MM.1S (cell line): ENCODE data around the gene PTPRE.

Experiments
- DNase-seq: peaks from one replicate; pipeline ENCODE4 v3.0.0-alpha.2; 2015
- H2AFZ ChIP-seq: fragments of 300-600 bp; sonication (generic); 2 replicates; pipeline ENCODE4 v1.6.0; 2016; ENCODE audit warnings: antibody characterized with exemption, low read length
- H3F3A ChIP-seq: fragments of 300-600 bp; sonication (generic); 2 replicates; pipeline ENCODE4 v1.6.1; 2016; ENCODE audit warnings: mild to moderate bottlenecking, antibody characterized with exemption, low read length, moderate library complexity, mixed read lengths; ENCODE audit not compliant: insufficient read depth
- H3K27ac ChIP-seq: fragments of 300-600 bp; sonication (generic); 2 replicates; pipeline ENCODE4 v1.5.1; 2016; ENCODE audit warnings: mild to moderate bottlenecking, low read length
- H3K27me3 ChIP-seq: fragments of 300-600 bp; sonication (generic); replicated peaks from 2 replicates; pipeline ENCODE4 v1.6.0; 2016; ENCODE audit warnings: low read length; ENCODE audit not compliant: insufficient read depth
- H3K36me3 ChIP-seq: fragments of 300-600 bp; sonication (generic); replicated peaks from 2 replicates; pipeline ENCODE4 v1.6.1; 2016; ENCODE audit warnings: mild to moderate bottlenecking, low read length, mixed read lengths; ENCODE audit not compliant: insufficient read depth
- H3K4me1 ChIP-seq: fragments of 300-600 bp; sonication (generic); 2 replicates; pipeline ENCODE4 v1.6.1; 2016; ENCODE audit warnings: low read length, mixed read lengths
- H3K4me2 ChIP-seq: fragments of 300-600 bp; sonication (generic); 2 replicates; pipeline ENCODE4 v1.6.0; 2016; ENCODE audit warnings: low read depth, low read length
- H3K4me3 ChIP-seq: fragments of 300-600 bp; sonication (generic); 2 replicates; pipeline ENCODE4 v1.5.1; 2016; ENCODE audit warnings: low read length, mixed read lengths
- H3K79me2 ChIP-seq: fragments of 300-600 bp; sonication (generic); 2 replicates; pipeline ENCODE4 v1.6.1; 2016; ENCODE audit warnings: mixed run types, low read length, mixed read lengths
- H3K9ac ChIP-seq: fragments of 300-600 bp; sonication (generic); 2 replicates; pipeline ENCODE4 v1.6.1; 2016; ENCODE audit warnings: low read length, mixed read lengths
- H3K9me2 ChIP-seq: fragments of 300-600 bp; sonication (generic); replicated peaks from 2 replicates; pipeline ENCODE4 v1.6.1; 2016; ENCODE audit warnings: mild to moderate bottlenecking, low read length, mixed read lengths; ENCODE audit not compliant: insufficient read depth
- H3K9me3 ChIP-seq: fragments of 300-600 bp; sonication (generic); replicated peaks from 2 replicates; pipeline ENCODE4 v1.6.1; 2016; ENCODE audit warnings: mild to moderate bottlenecking, low read length, mixed read lengths; ENCODE audit not compliant: insufficient read depth
- H4K20me1 ChIP-seq: fragments of 300-600 bp; sonication (generic); 2 replicates; pipeline ENCODE4 v1.6.1; 2016; ENCODE audit warnings: mild to moderate bottlenecking, low read length, moderate library complexity, mixed read lengths; ENCODE audit not compliant: insufficient read depth
- EZH2 ChIP-seq: fragments of 300-600 bp; sonication (generic); optimal IDR thresholded peaks from 2 replicates; pipeline ENCODE3; 2017; ENCODE audit warnings: low read depth, mild to moderate bottlenecking, antibody characterized with exemption, low read length, mixed read lengths
- EZH2phosphoT487 ChIP-seq: fragments of 300-600 bp; sonication (generic); IDR thresholded peaks from 2 replicates; pipeline ENCODE4 v1.6.1; 2018; ENCODE audit warnings: antibody characterized with exemption, low read length
- TF ChIP-seq, protein P1 (sequence below): fragments of 300-600 bp; sonication (generic); IDR thresholded peaks from 2 replicates; pipeline ENCODE4 v1.5.1; 2016; ENCODE audit warnings: antibody characterized with exemption, low read length, mixed read lengths

The PTPRE gene

DNA sequence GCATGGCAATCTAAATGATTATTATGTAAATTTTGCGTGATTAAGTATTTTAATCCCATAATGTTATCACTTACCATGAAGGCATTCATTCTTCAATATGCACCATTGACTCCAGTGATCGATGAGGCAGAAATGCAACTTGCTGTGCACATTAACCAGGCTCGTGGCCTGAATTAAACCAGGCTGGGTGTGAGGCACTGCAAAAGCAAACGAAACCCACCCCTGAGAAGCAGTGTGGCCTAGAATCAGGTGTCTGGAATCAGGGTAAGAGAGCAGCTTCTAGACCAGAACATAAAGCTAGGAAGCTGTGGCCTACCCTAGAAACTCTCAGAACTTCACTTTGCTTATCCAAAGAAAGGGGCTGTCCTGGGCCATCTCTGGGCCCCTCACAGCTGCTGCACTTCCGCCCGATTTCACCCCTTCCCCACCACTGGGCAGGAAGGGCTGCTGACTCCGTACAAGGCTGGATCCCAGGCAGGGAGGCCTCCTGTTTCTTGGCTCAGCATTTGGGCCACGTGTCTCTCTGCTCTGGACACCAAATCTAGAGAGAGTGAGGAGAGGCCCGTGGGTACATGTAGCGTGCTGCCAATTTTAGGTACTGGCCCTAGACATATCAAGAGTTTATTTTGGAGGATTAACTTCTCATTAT lies 4.4 kb downstream of the PTPRE start:
- Histone ChIP-seq H3K9me2 (no peaks in the 10 kb centered on the region), H3K4me1 (0 out of 2 replicates have a peak, but pooled peaks cover 3% of the 10 kb centered on the region), H3K36me3 (no peaks in the 10 kb centered on the region), H3K79me2 (no peaks in the 10 kb centered on the region), H3K9ac (no peak overlapping the region), H3K27ac (no peak overlapping the region), H2AFZ (no peak overlapping the region), H3F3A (no peaks in the 10 kb centered on the region), H3K9me3 (no peaks in the 10 kb centered on the region), H4K20me1 (no peaks in the 10 kb centered on the region), H3K4me2 (no peak overlapping the region), H3K27me3 (peaks cover 7% of the 10 kb centered on the region; the same call in 1 of the 2 replicates), H3K4me3 (no peak overlapping the region)
- TF ChIP-seq, protein P1, sequence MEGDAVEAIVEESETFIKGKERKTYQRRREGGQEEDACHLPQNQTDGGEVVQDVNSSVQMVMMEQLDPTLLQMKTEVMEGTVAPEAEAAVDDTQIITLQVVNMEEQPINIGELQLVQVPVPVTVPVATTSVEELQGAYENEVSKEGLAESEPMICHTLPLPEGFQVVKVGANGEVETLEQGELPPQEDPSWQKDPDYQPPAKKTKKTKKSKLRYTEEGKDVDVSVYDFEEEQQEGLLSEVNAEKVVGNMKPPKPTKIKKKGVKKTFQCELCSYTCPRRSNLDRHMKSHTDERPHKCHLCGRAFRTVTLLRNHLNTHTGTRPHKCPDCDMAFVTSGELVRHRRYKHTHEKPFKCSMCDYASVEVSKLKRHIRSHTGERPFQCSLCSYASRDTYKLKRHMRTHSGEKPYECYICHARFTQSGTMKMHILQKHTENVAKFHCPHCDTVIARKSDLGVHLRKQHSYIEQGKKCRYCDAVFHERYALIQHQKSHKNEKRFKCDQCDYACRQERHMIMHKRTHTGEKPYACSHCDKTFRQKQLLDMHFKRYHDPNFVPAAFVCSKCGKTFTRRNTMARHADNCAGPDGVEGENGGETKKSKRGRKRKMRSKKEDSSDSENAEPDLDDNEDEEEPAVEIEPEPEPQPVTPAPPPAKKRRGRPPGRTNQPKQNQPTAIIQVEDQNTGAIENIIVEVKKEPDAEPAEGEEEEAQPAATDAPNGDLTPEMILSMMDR: no peak
- TF ChIP-seq EZH2phosphoT487 (no peak), EZH2 (no peak)
- DNase-seq: no peak

DNA sequence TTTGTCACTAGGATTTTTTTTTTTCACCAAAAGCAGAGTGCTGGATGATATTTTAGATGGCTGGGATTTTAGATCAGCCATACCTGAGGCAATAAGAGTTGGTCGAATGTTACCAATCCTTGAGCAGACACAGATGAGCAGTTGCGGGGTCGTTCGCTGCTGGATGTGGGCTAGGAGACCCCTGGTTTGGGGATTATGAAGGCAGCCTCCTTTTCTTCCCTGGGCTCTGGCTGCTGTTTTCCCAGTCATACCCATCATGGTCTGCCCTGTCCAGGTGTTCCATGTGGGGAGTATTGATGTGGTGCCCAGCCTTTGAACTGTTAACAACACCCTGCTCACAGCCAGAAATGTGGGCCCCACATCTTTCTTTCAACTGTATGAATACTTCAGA lies 5.0 kb downstream of the PTPRE start:
- Histone ChIP-seq H3K9ac (no peak overlapping the region), H4K20me1 (no peaks in the 10 kb centered on the region), H3K4me3 (no peak overlapping the region), H3K9me3 (no peaks in the 10 kb centered on the region), H3K9me2 (no peaks in the 10 kb centered on the region), H3F3A (no peaks in the 10 kb centered on the region), H3K27me3 (peaks cover 7% of the 10 kb centered on the region; the same call in 1 of the 2 replicates), H3K36me3 (no peaks in the 10 kb centered on the region), H2AFZ (no peak overlapping the region), H3K4me1 (no peaks in the 10 kb centered on the region), H3K27ac (no peak overlapping the region), H3K4me2 (no peak overlapping the region), H3K79me2 (no peaks in the 10 kb centered on the region)
- TF ChIP-seq EZH2phosphoT487 (no peak), EZH2 (no peak)
- TF ChIP-seq, protein P1: no peak
- no peak for DNase-seq

DNA sequence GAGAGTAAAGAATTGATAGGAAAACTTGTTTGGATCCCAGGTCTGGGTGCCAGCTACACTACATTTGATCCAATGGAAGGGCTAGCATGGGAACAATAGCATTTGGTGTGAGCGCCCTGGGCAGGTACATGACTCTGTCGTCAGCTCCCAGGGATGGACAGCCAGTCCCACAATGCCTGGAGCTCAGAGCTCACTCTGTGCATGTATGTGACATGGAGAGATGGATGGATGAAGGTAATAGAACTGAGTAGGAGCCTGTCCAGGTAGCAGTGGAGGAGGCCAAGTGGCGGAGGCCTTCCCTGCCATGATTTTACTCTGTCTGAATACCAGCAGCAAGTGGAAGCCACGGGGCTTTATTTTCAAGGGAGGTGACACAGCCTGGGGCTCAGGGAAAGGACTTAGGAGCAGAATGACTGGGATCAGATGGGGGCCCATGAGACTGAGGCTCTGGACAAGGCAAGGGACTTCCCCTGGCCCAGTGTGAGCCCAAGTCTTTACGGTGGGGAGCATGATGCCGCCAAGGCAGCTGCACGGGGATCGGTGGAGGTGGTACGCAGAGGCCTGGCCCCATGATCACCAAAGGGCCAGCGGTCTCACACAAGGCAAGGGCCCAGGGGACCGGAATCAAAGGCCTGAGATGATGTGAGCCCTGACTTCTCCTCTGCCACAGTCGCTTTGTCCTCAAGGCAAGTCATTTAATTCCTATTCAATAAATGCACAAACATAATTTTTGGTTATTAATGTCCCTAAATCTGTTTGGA lies 5.9 kb downstream of the PTPRE start:
- no peaks in the 10 kb centered on the region for H3K79me2 ChIP-seq
- DNase-seq: no peak

More for the DNA sequence above, 5.9 kb downstream of the PTPRE start:
- peaks cover 4% of the 10 kb centered on the region; the same call in 1 of the 2 replicates for H3K27me3 ChIP-seq
- no peak overlapping the region for H3K4me3 ChIP-seq
- no peak overlapping the region for H3K4me2 ChIP-seq
- H3K9ac ChIP-seq: no peak overlapping the region
- no peak overlapping the region for H3K27ac ChIP-seq
- H3K4me1 ChIP-seq: no peaks in the 10 kb centered on the region
- H3K9me2 ChIP-seq: no peaks in the 10 kb centered on the region
- no peaks in the 10 kb centered on the region for H4K20me1 ChIP-seq
- no peaks in the 10 kb centered on the region for H3K9me3 ChIP-seq
- no peak overlapping the region for H2AFZ ChIP-seq
- TF ChIP-seq EZH2 (no peak), EZH2phosphoT487 (no peak)
- TF ChIP-seq, protein P1: no peak
- H3F3A ChIP-seq: no peaks in the 10 kb centered on the region
- H3K36me3 ChIP-seq: no peaks in the 10 kb centered on the region
